RWPE2 (cell line): ENCODE data around the gene DIAPH2.
A peak's percentile ranks its signal among the peaks of the same experiment; 100 is the strongest.

Experiments
- ATAC-seq: fragments of 200-7000 bp; cut with Tn5 transposase; 3 replicates; pipeline ENCODE4 v1.9.1; 2021; ENCODE audit warnings: low read depth
- DNase-seq: peaks from one replicate; pipeline ENCODE4 v3.0.0-alpha.2; 2020; ENCODE audit warnings: low spot score
- H3K27ac ChIP-seq: fragments of 450-650 bp; 2 replicates; pipeline ENCODE4 v1.5.1; 2017; ENCODE audit warnings: mild to moderate bottlenecking; ENCODE audit not compliant: poor library complexity, severe bottlenecking
- H3K27me3 ChIP-seq: fragments of 250-450 bp; sonication (Bioruptor Pico); 2 replicates; pipeline ENCODE4 v1.5.1; 2021; ENCODE audit warnings: mild to moderate bottlenecking, moderate library complexity; ENCODE audit not compliant: insufficient read depth, poor library complexity, severe bottlenecking
- H3K36me3 ChIP-seq: fragments of 250-450 bp; sonication (Bioruptor Pico); 2 replicates; pipeline ENCODE4 v1.5.1; 2020; ENCODE audit warnings: low read depth, mild to moderate bottlenecking, moderate library complexity
- H3K4me1 ChIP-seq: fragments of 250-450 bp; sonication (Bioruptor Pico); 2 replicates; pipeline ENCODE4 v1.5.1; 2021; ENCODE audit warnings: mild to moderate bottlenecking, moderate library complexity; ENCODE audit not compliant: insufficient read depth, poor library complexity, severe bottlenecking
- H3K4me3 ChIP-seq: fragments of 250-450 bp; sonication (Bioruptor Pico); 2 replicates; pipeline ENCODE4 v1.5.1; 2021; ENCODE audit warnings: mild to moderate bottlenecking, moderate library complexity; ENCODE audit not compliant: severe bottlenecking
- H3K9me3 ChIP-seq: fragments of 250-450 bp; sonication (Bioruptor Pico); 2 replicates; pipeline ENCODE4 v1.5.1; 2021; ENCODE audit warnings: mild to moderate bottlenecking, moderate library complexity; ENCODE audit not compliant: severe bottlenecking
- CTCF ChIP-seq: fragments of 450-650 bp; IDR thresholded peaks from one replicate; pipeline ENCODE4 v1.5.1; 2017; ENCODE audit warnings: mild to moderate bottlenecking, moderate library complexity; ENCODE audit not compliant: poor library complexity, severe bottlenecking

The DIAPH2 gene

GRCh38 chrX:97189668-97190067, 505.0 kb downstream of the DIAPH2 start:
- Histone ChIP-seq H3K27me3 (no peaks in the 10 kb centered on the region), H3K4me3 (no peak overlapping the region), H3K4me1 (no peaks in the 10 kb centered on the region), H3K27ac (no peak overlapping the region), H3K36me3 (no peaks in the 10 kb centered on the region), H3K9me3 (no peaks in the 10 kb centered on the region)
- DNase-seq (no peak), ATAC-seq (no peak)
- no peak for TF ChIP-seq CTCF

GRCh38 chrX:97199501-97199900, 514.9 kb downstream of the DIAPH2 start:
- no peaks in the 10 kb centered on the region for H3K4me1 ChIP-seq
- ATAC-seq (no peak), DNase-seq (no peak)
- no peak overlapping the region for H3K4me3 ChIP-seq
- no peak overlapping the region for H3K27ac ChIP-seq
- no peaks in the 10 kb centered on the region for H3K27me3 ChIP-seq
- no peaks in the 10 kb centered on the region for H3K9me3 ChIP-seq
- no peak for TF ChIP-seq CTCF
- H3K36me3 ChIP-seq: no peaks in the 10 kb centered on the region

- H3K9me3 ChIP-seq: no peaks in the 10 kb centered on the region
- no peaks in the 10 kb centered on the region for H3K27me3 ChIP-seq
- no peak for ATAC-seq
Observed at GRCh38 chrX:97200454-97200853, 515.8 kb downstream of the DIAPH2 start.

DNA sequence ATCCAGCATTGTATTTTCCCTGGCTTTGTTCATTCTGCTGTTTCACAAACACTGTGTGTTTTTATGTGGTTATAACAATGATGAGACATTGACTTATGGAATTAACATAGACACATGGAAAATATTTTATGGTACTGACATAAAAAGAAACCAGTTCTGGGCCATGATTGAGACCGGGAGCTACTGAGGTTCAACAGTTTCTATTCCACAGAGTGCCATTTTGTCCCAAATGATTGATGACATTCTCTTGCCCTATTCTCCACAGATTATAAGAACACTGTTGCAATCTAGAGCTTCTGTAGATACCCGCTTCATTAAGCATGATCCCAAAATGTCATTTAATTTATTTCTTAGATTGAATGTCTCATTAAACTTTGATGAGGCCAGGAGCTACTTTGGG, 525.9 kb downstream of the DIAPH2 start:
- no peak overlapping the region for H3K27ac ChIP-seq
- H3K9me3 ChIP-seq: no peaks in the 10 kb centered on the region
- DNase-seq (no peak), ATAC-seq (no peak)
- no peak for TF ChIP-seq CTCF
- no peaks in the 10 kb centered on the region for H3K27me3 ChIP-seq
- no peaks in the 10 kb centered on the region for H3K36me3 ChIP-seq
- no peak overlapping the region for H3K4me3 ChIP-seq
- peaks cover 3% of the 10 kb centered on the region for H3K4me1 ChIP-seq

More at GRCh38 chrX:97200454-97200853, 515.8 kb downstream of the DIAPH2 start:
- DNase-seq: no peak
- Histone ChIP-seq H3K27ac (no peak overlapping the region), H3K36me3 (no peaks in the 10 kb centered on the region), H3K4me3 (no peak overlapping the region), H3K4me1 (no peaks in the 10 kb centered on the region)
- no peak for TF ChIP-seq CTCF

- Histone ChIP-seq H3K27me3 (no peaks in the 10 kb centered on the region), H3K4me1 (peaks cover 3% of the 10 kb centered on the region), H3K36me3 (no peaks in the 10 kb centered on the region), H3K4me3 (no peak overlapping the region), H3K27ac (no peak overlapping the region), H3K9me3 (no peaks in the 10 kb centered on the region)
- no peak for DNase-seq
- TF ChIP-seq CTCF: no peak
- ATAC-seq: peak; percentile 55; the same call in 2 of the 3 replicates
Observed at GRCh38 chrX:97211070-97211469, 526.4 kb downstream of the DIAPH2 start.
